H9 (cell line): Measurements from ENCODE around the gene GALNT10. TPM values are rescaled to one million over a fixed set of nuclear protein-coding genes. Genes with fewer than 3 reads are reported as not detected.

Experiments used
- DNase-seq: peaks from one replicate; pipeline ENCODE4 v3.0.0-alpha.2; 2017
- H2AFZ ChIP-seq: one replicate; pipeline ENCODE4 v1.6.1; 2013; ENCODE audit warnings: mild to moderate bottlenecking, low read length, control low read depth, moderate library complexity
- H2AK5ac ChIP-seq: 2 replicates; pipeline ENCODE4 v1.6.1; 2013; ENCODE audit warnings: low read length, control low read depth, mixed read lengths; ENCODE audit not compliant: insufficient read length
- H2BK120ac ChIP-seq: one replicate; pipeline ENCODE4 v1.6.1; 2013; ENCODE audit warnings: low read depth, mild to moderate bottlenecking, low read length, control low read depth, inconsistent platforms; ENCODE audit not compliant: poor library complexity, severe bottlenecking
- H2BK12ac ChIP-seq: 2 replicates; pipeline ENCODE4 v1.6.1; 2013; ENCODE audit warnings: low read length, control low read depth, mixed read lengths, low read depth; ENCODE audit not compliant: insufficient read length
- H2BK15ac ChIP-seq: 2 replicates; pipeline ENCODE4 v1.6.1; 2013; ENCODE audit warnings: low read depth, low read length, control low read depth
- H2BK20ac ChIP-seq: one replicate; pipeline ENCODE4 v1.6.1; 2013; ENCODE audit warnings: low read depth, mild to moderate bottlenecking, low read length, control low read depth, inconsistent platforms; ENCODE audit not compliant: poor library complexity, severe bottlenecking
- H2BK5ac ChIP-seq: 2 replicates; pipeline ENCODE4 v1.6.1; 2013; ENCODE audit warnings: low read length, control low read depth, mixed read lengths; ENCODE audit not compliant: insufficient read length
- H3K14ac ChIP-seq: 2 replicates; pipeline ENCODE4 v1.6.1; 2013; ENCODE audit warnings: low read length, control low read depth; ENCODE audit not compliant: insufficient read depth
- H3K18ac ChIP-seq: 2 replicates; pipeline ENCODE4 v1.6.1; 2013; ENCODE audit warnings: low read depth, mild to moderate bottlenecking, mixed read lengths, low read length, control low read depth; ENCODE audit not compliant: insufficient read length
- H3K23ac ChIP-seq: 2 replicates; pipeline ENCODE4 v1.6.1; 2013; ENCODE audit warnings: low read length, control low read depth, mixed read lengths, low read depth; ENCODE audit not compliant: insufficient read length
- H3K23me2 ChIP-seq: 2 replicates; pipeline ENCODE4 v1.6.1; 2013; ENCODE audit warnings: low read depth, mild to moderate bottlenecking, mixed read lengths, low read length, control low read depth; ENCODE audit not compliant: insufficient read length, poor library complexity, severe bottlenecking
- H3K27ac ChIP-seq: 2 replicates; pipeline ENCODE4 v1.5.1; 2013; ENCODE audit warnings: low read length, control low read depth, mixed read lengths, low read depth; ENCODE audit not compliant: insufficient read length
- H3K27me3 ChIP-seq: 2 replicates; pipeline ENCODE4 v1.6.1; 2013; ENCODE audit warnings: low read length, control low read depth, inconsistent platforms; ENCODE audit not compliant: insufficient read depth
- H3K4ac ChIP-seq: 2 replicates; pipeline ENCODE4 v1.6.1; 2013; ENCODE audit warnings: low read depth, mild to moderate bottlenecking, control low read depth, inconsistent platforms, low read length, moderate library complexity
- H3K4me1 ChIP-seq: 2 replicates; pipeline ENCODE4 v1.6.1; 2013; ENCODE audit warnings: low read length, control low read depth, inconsistent platforms; ENCODE audit not compliant: insufficient read depth
- H3K4me2 ChIP-seq: 2 replicates; pipeline ENCODE4 v1.6.1; 2013; ENCODE audit warnings: low read length, control low read depth, mixed read lengths; ENCODE audit not compliant: insufficient read length, insufficient read depth
- H3K56ac ChIP-seq: 2 replicates; pipeline ENCODE4 v1.6.1; 2013; ENCODE audit warnings: low read depth, mild to moderate bottlenecking, mixed read lengths, low read length, control low read depth; ENCODE audit not compliant: insufficient read length
- H3K79me1 ChIP-seq: 2 replicates; pipeline ENCODE4 v1.6.1; 2013; ENCODE audit warnings: low read depth, mild to moderate bottlenecking, moderate library complexity, low read length, control low read depth, inconsistent platforms; ENCODE audit not compliant: insufficient read depth, poor library complexity, severe bottlenecking
- H3K79me2 ChIP-seq: 2 replicates; pipeline ENCODE4 v1.6.1; 2013; ENCODE audit warnings: low read length, control low read depth, inconsistent platforms; ENCODE audit not compliant: insufficient read depth
- H3K9ac ChIP-seq: 2 replicates; pipeline ENCODE4 v1.6.1; 2013; ENCODE audit warnings: low read length, control low read depth, mixed read lengths; ENCODE audit not compliant: insufficient read length; ENCODE audit errors: extremely low read depth
- H3K9me3 ChIP-seq: one replicate; pipeline ENCODE4 v1.6.1; 2013; ENCODE audit warnings: low read depth, low read length, inconsistent platforms; ENCODE audit not compliant: control insufficient read depth
- H3T11ph ChIP-seq: one replicate; pipeline ENCODE4 v1.6.1; 2013; ENCODE audit warnings: mild to moderate bottlenecking, low read length, control low read depth, inconsistent platforms
- H4K20me1 ChIP-seq: one replicate; pipeline ENCODE4 v1.6.1; 2013; ENCODE audit not compliant: control insufficient read depth, insufficient read length, insufficient read depth
- H4K5ac ChIP-seq: 2 replicates; pipeline ENCODE4 v1.6.1; 2013; ENCODE audit warnings: low read depth, mild to moderate bottlenecking, mixed read lengths, low read length, control low read depth; ENCODE audit not compliant: insufficient read length
- H4K8ac ChIP-seq: replicated peaks from 2 replicates; pipeline ENCODE4 v1.6.1; 2013; ENCODE audit warnings: low read length, control low read depth, mixed read lengths, low read depth; ENCODE audit not compliant: insufficient read length
- H4K91ac ChIP-seq: 2 replicates; pipeline ENCODE4 v1.6.1; 2013; ENCODE audit warnings: low read depth, mild to moderate bottlenecking, moderate library complexity, mixed read lengths, low read length, control low read depth; ENCODE audit not compliant: insufficient read length
- H3K27ac Mint-ChIP-seq, 3 experiments: 2 replicates in 2 of 3; 3 replicates in 1 of 3; pipeline ENCODE4 v1.8.0; 2020 to 2021; ENCODE audit warnings: mixed read lengths in 3 of 3, mild to moderate bottlenecking in 1 of 3, moderate library complexity in 1 of 3
- H3K27me3 Mint-ChIP-seq: 2 replicates; pipeline ENCODE4 v1.8.0; 2021; ENCODE audit warnings: low read depth, mild to moderate bottlenecking, moderate library complexity, mixed read lengths
- H3K36me3 Mint-ChIP-seq, 3 experiments: 2 replicates in 2 of 3; 3 replicates in 1 of 3; pipeline ENCODE4 v1.8.0; 2020 to 2021; ENCODE audit warnings: low read depth in 3 of 3, mixed read lengths in 3 of 3; ENCODE audit not compliant: insufficient read depth in 1 of 3
- H3K4me1 Mint-ChIP-seq, 2 experiments: 2 replicates each; pipeline ENCODE4 v1.8.0; 2020; ENCODE audit warnings: mixed read lengths in 2 of 2
- H3K4me3 Mint-ChIP-seq, 2 experiments: 2 replicates in 1 of 2; 3 replicates in 1 of 2; pipeline ENCODE4 v1.8.0; 2020 to 2021; ENCODE audit warnings: mild to moderate bottlenecking in 2 of 2, mixed read lengths in 2 of 2, moderate library complexity in 1 of 2
- H3K9me3 Mint-ChIP-seq, 2 experiments: 2 replicates in 1 of 2; 3 replicates in 1 of 2; pipeline ENCODE4 v1.8.0; 2020; ENCODE audit warnings: mild to moderate bottlenecking in 2 of 2, mixed read lengths in 2 of 2, moderate library complexity in 1 of 2
- WGBS: extraction: QIAGEN DNeasy Blood & Tissue Kit; methylation state at CpG from one replicate; pipeline ENCODE4 v1.1.7; 2013; ENCODE audit warnings: missing lambda C conversion rate, low lambda C conversion rate, mixed read lengths; ENCODE audit not compliant: insufficient read length; ENCODE audit errors: extremely low coverage; 5-methylcytosine and 5-hydroxymethylcytosine counted together
- total RNA-seq: library from RNA; stranded (reverse); gene quantifications from 2 replicates; pipeline ENCODE4 v1.2.1, GENCODE V29; 2021
- TF ChIP-seq, protein P1 (sequence below): fragments of 200-600 bp; sonication (generic); conservative IDR thresholded peaks from 3 replicates; pipeline ENCODE4 v1.8.0; 2021; ENCODE audit warnings: antibody characterized with exemption, mild to moderate bottlenecking

GALNT10 gene
- total RNA-seq, 1 experiment from 2014 or later, result 15.4 TPM

DNA sequence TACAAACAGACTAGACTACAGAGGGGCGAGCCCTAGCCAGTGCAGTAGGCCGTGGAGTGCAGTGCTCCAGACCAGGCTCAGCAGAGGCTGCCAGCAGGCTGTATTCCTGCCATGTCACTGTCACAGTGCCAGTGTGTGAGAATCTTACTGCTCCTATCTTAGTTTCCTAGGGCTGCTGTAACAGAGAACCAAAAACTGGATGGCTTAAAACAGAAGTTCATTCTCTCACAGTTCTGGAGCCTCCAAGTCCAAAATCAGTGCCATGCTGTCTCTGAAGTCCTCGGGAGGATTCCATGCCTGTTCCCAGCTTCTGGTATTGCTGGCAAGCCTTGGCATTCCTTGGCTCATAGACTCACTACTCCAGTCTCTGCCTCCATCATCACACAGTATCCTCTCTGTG is 180.3 kb downstream of the GALNT10 start:
- Histone ChIP-seq H4K91ac (no peak overlapping the region), H3K23ac (no peak overlapping the region), H4K8ac (no peak overlapping the region), H3K27me3 (no peaks in the 10 kb centered on the region), H4K20me1 (no peaks in the 10 kb centered on the region), H3T11ph (no peak overlapping the region), H3K9ac (no peak overlapping the region), H3K4me1 (peaks cover 8% of the 10 kb centered on the region; the same call in 1 of the 2 replicates), H2BK20ac (no peak overlapping the region), H3K14ac (peak overlapping the region; percentile 16; the same call in 1 of the 2 replicates), H2BK15ac (no peak overlapping the region), H3K27ac (no peak overlapping the region), H3K9me3 (no peaks in the 10 kb centered on the region), H3K4ac (no peak overlapping the region), H4K5ac (no peak overlapping the region), H3K23me2 (no peaks in the 10 kb centered on the region), H2AK5ac (no peak overlapping the region), H3K56ac (no peak overlapping the region), H2BK120ac (no peak overlapping the region), H3K79me2 (no peaks in the 10 kb centered on the region), H2BK12ac (no peak overlapping the region), H2AFZ (no peak overlapping the region), H3K4me2 (no peak overlapping the region), H2BK5ac (no peak overlapping the region), H3K79me1 (no peaks in the 10 kb centered on the region), H3K18ac (no peak overlapping the region)
- WGBS, result no CpG with 5 or more reads among the region's 3 CpGs
- TF ChIP-seq, protein P1, sequence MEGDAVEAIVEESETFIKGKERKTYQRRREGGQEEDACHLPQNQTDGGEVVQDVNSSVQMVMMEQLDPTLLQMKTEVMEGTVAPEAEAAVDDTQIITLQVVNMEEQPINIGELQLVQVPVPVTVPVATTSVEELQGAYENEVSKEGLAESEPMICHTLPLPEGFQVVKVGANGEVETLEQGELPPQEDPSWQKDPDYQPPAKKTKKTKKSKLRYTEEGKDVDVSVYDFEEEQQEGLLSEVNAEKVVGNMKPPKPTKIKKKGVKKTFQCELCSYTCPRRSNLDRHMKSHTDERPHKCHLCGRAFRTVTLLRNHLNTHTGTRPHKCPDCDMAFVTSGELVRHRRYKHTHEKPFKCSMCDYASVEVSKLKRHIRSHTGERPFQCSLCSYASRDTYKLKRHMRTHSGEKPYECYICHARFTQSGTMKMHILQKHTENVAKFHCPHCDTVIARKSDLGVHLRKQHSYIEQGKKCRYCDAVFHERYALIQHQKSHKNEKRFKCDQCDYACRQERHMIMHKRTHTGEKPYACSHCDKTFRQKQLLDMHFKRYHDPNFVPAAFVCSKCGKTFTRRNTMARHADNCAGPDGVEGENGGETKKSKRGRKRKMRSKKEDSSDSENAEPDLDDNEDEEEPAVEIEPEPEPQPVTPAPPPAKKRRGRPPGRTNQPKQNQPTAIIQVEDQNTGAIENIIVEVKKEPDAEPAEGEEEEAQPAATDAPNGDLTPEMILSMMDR, result no peak
- Mint-ChIP-seq H3K36me3 (no peaks in the 10 kb centered on the region), H3K4me3 (no peak overlapping the region), H3K27me3 (no peaks in the 10 kb centered on the region; the same call in 1 of the 2 replicates), H3K27ac (peak overlapping the region in 1 of 3 experiments; percentile 91; a peak in 2 of 7 replicates), H3K4me1 (peaks cover 25 to 30% of the 10 kb centered on the region in 2 experiments), H3K9me3 (no peaks in the 10 kb centered on the region)
- no peak for DNase-seq
